K562 (cell line): Measurements from ENCODE around the gene LONRF2. TPM values are rescaled to one million over a fixed set of nuclear protein-coding genes. Genes with fewer than 3 reads are reported as not detected.
A peak's percentile ranks its signal among the peaks of the same experiment; 100 is the strongest.

ENCODE experiments used
- EP300 ChIP-seq: IDR thresholded peaks from 2 replicates; pipeline ENCODE4 v1.6.1; 2012; ENCODE audit warnings: low read length, improper control_type of control experiment
- FOXM1 ChIP-seq, 2 experiments: fragments of 450-650 bp in 1 of 2; sonication (generic) in 1 of 2; formaldehyde crosslinking in 1 of 2; IDR thresholded peaks; 2 replicates each; pipeline versions ENCODE4 v1.6.1 to v1.9.0; 2017 to 2022; ENCODE audit warnings: low read depth in 2 of 2, mild to moderate bottlenecking in 2 of 2, missing genetic modification reagents in 1 of 2, moderate library complexity in 1 of 2
- ILF3 ChIP-seq: fragments of 450-650 bp; IDR thresholded peaks from 2 replicates; pipeline ENCODE4 v1.6.1; 2018; ENCODE audit warnings: antibody characterized with exemption, mild to moderate bottlenecking, moderate library complexity, borderline replicate concordance
- NFE2L1 ChIP-seq: fragments of 450-650 bp; IDR thresholded peaks from 2 replicates; pipeline ENCODE4 v1.6.1; 2016; ENCODE audit warnings: missing genetic modification characterization, low read depth, mild to moderate bottlenecking, missing compliant biosample characterization, moderate library complexity, borderline replicate concordance
- PYGO2 ChIP-seq: fragments of 450-650 bp; IDR thresholded peaks from 2 replicates; pipeline ENCODE4 v1.6.1; 2016; ENCODE audit warnings: mild to moderate bottlenecking, missing genetic modification characterization, moderate library complexity, missing compliant biosample characterization
- polyA plus RNA-seq, 8 experiments: library from polyadenylated mRNA; depleted of rRNA in 4 of 8; stranded (reverse) in 5 of 8; unstranded in 3 of 8; fragments of >200 nt; fragmentation: Nextera tagmentation in 2 of 8; fragmentation: Illumina TruSeq in 1 of 8; extraction: Ambion mirVana in 2 of 8; extraction: Trizol in 1 of 8; gene quantifications; 2 replicates each; pipeline versions ENCODE4 v1.2.1 to v1.2.3, GENCODE V29; 2011 to 2014; ENCODE audit warnings: inconsistent platforms in 1 of 8, missing spikeins in 1 of 8
- total RNA-seq, 7 experiments: library from RNA; depleted of rRNA in 6 of 7; stranded (reverse); fragments of >200 nt in 6 of 7; fragmentation: Illumina TruSeq in 2 of 7; extraction: Trizol in 2 of 7; gene quantifications; 2 replicates each; pipeline versions ENCODE4 v1.2.1 to v1.2.3, GENCODE V29; 2011 to 2021; ENCODE audit warnings: low replicate concordance in 1 of 7
- TF ChIP-seq, protein P1 (sequence below): fragments of 450-650 bp; IDR thresholded peaks from 2 replicates; pipeline ENCODE4 v1.6.1; 2016; ENCODE audit warnings: mild to moderate bottlenecking, moderate library complexity
- TF ChIP-seq, protein P2 (sequence below): sonication (generic); formaldehyde crosslinking; IDR thresholded peaks from 2 replicates; pipeline ENCODE4 v1.4.0; 2020; ENCODE audit warnings: mild to moderate bottlenecking, missing genetic modification reagents
- TF ChIP-seq, protein P3 (sequence below): fragments of 150-350 bp; conservative IDR thresholded peaks from 2 replicates; pipeline ENCODE4 v1.6.1; 2014; ENCODE audit warnings: low read length

Gene LONRF2
- total and polyA plus RNA-seq, 9 of the 15 experiments (the other 6 are each of a cell fraction or from before 2014, with no cell fraction given): 0.35 to 5.0 (median 2.7) TPM

GRCh38 chr2:100279586-100280534 is 42.4 kb downstream of the LONRF2 start (continued):
- 0 out of 2 replicates have a peak, but pooled peaks have one; percentile 45 for TF ChIP-seq NFE2L1 (tag)
- TF ChIP-seq, protein P1, sequence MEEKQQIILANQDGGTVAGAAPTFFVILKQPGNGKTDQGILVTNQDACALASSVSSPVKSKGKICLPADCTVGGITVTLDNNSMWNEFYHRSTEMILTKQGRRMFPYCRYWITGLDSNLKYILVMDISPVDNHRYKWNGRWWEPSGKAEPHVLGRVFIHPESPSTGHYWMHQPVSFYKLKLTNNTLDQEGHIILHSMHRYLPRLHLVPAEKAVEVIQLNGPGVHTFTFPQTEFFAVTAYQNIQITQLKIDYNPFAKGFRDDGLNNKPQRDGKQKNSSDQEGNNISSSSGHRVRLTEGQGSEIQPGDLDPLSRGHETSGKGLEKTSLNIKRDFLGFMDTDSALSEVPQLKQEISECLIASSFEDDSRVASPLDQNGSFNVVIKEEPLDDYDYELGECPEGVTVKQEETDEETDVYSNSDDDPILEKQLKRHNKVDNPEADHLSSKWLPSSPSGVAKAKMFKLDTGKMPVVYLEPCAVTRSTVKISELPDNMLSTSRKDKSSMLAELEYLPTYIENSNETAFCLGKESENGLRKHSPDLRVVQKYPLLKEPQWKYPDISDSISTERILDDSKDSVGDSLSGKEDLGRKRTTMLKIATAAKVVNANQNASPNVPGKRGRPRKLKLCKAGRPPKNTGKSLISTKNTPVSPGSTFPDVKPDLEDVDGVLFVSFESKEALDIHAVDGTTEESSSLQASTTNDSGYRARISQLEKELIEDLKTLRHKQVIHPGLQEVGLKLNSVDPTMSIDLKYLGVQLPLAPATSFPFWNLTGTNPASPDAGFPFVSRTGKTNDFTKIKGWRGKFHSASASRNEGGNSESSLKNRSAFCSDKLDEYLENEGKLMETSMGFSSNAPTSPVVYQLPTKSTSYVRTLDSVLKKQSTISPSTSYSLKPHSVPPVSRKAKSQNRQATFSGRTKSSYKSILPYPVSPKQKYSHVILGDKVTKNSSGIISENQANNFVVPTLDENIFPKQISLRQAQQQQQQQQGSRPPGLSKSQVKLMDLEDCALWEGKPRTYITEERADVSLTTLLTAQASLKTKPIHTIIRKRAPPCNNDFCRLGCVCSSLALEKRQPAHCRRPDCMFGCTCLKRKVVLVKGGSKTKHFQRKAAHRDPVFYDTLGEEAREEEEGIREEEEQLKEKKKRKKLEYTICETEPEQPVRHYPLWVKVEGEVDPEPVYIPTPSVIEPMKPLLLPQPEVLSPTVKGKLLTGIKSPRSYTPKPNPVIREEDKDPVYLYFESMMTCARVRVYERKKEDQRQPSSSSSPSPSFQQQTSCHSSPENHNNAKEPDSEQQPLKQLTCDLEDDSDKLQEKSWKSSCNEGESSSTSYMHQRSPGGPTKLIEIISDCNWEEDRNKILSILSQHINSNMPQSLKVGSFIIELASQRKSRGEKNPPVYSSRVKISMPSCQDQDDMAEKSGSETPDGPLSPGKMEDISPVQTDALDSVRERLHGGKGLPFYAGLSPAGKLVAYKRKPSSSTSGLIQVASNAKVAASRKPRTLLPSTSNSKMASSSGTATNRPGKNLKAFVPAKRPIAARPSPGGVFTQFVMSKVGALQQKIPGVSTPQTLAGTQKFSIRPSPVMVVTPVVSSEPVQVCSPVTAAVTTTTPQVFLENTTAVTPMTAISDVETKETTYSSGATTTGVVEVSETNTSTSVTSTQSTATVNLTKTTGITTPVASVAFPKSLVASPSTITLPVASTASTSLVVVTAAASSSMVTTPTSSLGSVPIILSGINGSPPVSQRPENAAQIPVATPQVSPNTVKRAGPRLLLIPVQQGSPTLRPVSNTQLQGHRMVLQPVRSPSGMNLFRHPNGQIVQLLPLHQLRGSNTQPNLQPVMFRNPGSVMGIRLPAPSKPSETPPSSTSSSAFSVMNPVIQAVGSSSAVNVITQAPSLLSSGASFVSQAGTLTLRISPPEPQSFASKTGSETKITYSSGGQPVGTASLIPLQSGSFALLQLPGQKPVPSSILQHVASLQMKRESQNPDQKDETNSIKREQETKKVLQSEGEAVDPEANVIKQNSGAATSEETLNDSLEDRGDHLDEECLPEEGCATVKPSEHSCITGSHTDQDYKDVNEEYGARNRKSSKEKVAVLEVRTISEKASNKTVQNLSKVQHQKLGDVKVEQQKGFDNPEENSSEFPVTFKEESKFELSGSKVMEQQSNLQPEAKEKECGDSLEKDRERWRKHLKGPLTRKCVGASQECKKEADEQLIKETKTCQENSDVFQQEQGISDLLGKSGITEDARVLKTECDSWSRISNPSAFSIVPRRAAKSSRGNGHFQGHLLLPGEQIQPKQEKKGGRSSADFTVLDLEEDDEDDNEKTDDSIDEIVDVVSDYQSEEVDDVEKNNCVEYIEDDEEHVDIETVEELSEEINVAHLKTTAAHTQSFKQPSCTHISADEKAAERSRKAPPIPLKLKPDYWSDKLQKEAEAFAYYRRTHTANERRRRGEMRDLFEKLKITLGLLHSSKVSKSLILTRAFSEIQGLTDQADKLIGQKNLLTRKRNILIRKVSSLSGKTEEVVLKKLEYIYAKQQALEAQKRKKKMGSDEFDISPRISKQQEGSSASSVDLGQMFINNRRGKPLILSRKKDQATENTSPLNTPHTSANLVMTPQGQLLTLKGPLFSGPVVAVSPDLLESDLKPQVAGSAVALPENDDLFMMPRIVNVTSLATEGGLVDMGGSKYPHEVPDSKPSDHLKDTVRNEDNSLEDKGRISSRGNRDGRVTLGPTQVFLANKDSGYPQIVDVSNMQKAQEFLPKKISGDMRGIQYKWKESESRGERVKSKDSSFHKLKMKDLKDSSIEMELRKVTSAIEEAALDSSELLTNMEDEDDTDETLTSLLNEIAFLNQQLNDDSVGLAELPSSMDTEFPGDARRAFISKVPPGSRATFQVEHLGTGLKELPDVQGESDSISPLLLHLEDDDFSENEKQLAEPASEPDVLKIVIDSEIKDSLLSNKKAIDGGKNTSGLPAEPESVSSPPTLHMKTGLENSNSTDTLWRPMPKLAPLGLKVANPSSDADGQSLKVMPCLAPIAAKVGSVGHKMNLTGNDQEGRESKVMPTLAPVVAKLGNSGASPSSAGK: no peak
- TF ChIP-seq, protein P2, sequence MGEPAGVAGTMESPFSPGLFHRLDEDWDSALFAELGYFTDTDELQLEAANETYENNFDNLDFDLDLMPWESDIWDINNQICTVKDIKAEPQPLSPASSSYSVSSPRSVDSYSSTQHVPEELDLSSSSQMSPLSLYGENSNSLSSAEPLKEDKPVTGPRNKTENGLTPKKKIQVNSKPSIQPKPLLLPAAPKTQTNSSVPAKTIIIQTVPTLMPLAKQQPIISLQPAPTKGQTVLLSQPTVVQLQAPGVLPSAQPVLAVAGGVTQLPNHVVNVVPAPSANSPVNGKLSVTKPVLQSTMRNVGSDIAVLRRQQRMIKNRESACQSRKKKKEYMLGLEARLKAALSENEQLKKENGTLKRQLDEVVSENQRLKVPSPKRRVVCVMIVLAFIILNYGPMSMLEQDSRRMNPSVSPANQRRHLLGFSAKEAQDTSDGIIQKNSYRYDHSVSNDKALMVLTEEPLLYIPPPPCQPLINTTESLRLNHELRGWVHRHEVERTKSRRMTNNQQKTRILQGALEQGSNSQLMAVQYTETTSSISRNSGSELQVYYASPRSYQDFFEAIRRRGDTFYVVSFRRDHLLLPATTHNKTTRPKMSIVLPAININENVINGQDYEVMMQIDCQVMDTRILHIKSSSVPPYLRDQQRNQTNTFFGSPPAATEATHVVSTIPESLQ (CRISPR knock-in tag): no peak
- no peak for TF ChIP-seq ILF3
- no peak for TF ChIP-seq FOXM1 (IDR thresholded peaks at IDR 0.05; ENCODE audit: low read depth)
- no peak for TF ChIP-seq FOXM1 (CRISPR knock-in tag; IDR thresholded peaks at IDR 0.05; ENCODE audit: low read depth)
- TF ChIP-seq, protein P3, sequence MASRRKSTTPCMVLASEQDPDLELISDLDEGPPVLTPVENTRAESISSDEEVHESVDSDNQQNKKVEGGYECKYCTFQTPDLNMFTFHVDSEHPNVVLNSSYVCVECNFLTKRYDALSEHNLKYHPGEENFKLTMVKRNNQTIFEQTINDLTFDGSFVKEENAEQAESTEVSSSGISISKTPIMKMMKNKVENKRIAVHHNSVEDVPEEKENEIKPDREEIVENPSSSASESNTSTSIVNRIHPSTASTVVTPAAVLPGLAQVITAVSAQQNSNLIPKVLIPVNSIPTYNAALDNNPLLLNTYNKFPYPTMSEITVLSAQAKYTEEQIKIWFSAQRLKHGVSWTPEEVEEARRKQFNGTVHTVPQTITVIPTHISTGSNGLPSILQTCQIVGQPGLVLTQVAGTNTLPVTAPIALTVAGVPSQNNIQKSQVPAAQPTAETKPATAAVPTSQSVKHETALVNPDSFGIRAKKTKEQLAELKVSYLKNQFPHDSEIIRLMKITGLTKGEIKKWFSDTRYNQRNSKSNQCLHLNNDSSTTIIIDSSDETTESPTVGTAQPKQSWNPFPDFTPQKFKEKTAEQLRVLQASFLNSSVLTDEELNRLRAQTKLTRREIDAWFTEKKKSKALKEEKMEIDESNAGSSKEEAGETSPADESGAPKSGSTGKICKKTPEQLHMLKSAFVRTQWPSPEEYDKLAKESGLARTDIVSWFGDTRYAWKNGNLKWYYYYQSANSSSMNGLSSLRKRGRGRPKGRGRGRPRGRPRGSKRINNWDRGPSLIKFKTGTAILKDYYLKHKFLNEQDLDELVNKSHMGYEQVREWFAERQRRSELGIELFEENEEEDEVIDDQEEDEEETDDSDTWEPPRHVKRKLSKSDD: no peak
- no peak for TF ChIP-seq PYGO2 (tag)
- TF ChIP-seq EP300: no peak
